ENCODE measurements around the gene LALBA.

DNA sequence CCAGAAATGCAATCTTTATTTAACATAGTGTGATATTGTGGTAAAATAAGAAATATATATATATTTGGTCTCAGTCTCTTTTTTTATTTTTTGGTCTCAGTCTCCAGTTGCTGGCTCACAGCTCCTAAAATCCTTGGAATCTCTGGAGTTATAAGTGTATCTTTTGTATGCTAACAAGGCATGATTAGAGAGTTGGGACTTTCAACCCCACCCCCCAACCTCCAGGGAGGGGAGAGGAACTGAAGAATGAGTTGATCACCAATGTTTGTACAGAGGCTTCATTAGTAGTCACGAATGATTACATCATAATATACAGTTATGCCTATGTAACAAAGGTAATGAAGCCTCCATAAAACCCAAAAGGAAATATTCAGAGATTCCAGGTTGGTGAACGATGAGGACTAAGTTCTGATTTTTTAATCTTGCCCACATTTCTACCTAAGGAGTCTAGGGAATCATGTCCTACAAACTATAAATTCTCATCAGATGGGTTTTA lies 22.8 kb upstream of the LALBA start:
- TF ChIP-seq, protein P1, sequence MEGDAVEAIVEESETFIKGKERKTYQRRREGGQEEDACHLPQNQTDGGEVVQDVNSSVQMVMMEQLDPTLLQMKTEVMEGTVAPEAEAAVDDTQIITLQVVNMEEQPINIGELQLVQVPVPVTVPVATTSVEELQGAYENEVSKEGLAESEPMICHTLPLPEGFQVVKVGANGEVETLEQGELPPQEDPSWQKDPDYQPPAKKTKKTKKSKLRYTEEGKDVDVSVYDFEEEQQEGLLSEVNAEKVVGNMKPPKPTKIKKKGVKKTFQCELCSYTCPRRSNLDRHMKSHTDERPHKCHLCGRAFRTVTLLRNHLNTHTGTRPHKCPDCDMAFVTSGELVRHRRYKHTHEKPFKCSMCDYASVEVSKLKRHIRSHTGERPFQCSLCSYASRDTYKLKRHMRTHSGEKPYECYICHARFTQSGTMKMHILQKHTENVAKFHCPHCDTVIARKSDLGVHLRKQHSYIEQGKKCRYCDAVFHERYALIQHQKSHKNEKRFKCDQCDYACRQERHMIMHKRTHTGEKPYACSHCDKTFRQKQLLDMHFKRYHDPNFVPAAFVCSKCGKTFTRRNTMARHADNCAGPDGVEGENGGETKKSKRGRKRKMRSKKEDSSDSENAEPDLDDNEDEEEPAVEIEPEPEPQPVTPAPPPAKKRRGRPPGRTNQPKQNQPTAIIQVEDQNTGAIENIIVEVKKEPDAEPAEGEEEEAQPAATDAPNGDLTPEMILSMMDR (conservative IDR thresholded peaks at IDR 0.05; ENCODE audit: low read length), result no peak
- no peak for TF ChIP-seq EZH2phosphoT487 (IDR thresholded peaks at IDR 0.05; ENCODE audit: borderline replicate concordance)
